DMS153 treated with DMSO at 0.1 percent for 48 hours (cell line): ENCODE measurements around the gene SLC25A38.
A peak's percentile ranks its signal among the peaks of the same experiment; 100 is the strongest.

Experiments used
- DNase-seq: peaks from one replicate; lab custom pipeline; 2025; ENCODE audit not compliant: unreplicated experiment; lab: John Stamatoyannopoulos, UW

Gene SLC25A38

DNA sequence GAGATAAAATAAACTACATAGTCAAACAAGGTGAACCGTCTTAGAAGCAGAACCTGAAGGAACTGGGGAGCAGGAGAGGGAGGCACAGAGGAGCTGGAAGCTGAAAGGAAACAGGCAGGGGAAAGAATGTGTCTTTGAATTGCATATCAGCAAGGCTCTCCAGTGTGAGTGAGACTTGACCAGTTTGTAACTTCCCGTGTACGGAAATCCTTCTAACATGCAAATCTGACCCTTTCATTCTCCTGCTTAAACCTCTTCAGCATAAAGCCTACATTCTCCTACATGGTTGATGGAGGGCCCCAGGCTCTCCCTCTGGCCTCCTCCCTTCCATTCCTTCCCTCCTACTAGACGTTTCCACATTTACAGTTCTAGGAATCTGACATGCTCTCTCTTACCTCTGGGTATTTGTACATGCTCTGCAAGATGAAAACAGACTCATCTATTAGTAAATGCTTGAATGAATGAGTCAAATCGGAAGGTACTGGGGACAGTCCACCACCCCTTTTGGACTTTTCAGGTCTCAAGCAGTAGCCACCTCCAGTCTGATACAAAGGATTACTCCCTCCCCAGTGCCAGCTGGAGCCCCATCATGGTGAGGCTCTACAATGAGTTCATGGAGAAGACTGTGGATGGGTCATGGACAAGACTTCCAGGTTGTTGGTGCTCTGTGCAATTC lies 6.1 kb upstream of the SLC25A38 start:
- DNase-seq: no peak

DNA sequence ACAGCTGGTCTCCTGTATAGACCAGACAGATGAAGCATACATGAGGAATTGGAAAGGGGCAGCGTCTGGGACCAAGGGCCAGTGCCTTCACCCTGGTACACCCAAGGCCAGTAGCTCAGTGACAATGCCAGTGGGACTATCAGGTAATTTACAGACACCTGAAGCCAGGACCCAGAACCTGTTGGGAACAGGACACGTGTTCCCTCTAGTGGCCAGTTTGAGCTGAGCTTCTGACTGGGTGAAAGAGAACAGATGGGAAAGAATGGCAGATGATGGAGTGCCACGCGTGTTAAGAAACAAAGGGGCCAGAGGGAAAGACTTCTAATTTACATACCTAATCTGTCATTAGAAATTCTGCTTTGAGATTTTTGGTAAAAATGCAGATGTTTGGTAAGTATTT lies 5.1 kb upstream of the SLC25A38 start:
- DNase-seq: no peak

DNA sequence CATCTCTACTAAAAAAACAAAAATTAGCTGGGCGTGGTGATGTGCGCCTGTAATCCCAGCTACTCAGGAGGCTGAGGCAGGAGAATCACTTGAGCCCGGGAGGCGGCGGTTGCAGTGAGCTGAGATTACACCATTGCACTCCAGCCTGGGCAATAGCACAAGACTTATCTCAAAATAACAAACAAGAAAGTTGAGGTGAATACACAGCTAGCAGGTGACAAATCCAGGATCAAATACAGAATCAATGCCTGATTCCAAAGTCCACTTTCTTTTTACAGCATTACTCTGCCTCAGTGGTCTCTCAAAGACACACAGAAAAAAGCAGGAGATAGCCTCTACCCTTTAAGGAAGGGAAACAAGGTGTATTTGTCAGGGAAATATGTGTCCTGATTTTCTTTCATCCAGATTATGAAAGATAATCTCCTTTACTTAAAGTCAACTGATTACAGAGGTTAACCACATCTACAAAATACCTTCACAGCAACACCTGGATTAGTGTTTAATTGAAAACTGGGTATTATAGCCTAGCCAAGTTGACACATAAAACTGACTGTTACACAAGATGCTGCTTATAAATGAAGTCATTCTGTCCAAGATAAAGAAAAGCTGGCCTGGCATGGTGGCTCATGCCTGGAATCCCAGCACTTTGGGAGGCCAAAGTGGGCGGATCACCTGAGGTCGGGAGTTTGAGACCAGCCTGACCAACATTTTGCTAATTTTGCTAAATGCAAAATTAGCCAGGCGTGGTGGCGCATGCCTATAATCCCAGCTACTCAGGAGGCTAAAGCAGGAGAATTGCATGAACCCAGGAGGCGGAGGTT lies 4.0 kb upstream of the SLC25A38 start:
- DNase-seq: no peak

DNA sequence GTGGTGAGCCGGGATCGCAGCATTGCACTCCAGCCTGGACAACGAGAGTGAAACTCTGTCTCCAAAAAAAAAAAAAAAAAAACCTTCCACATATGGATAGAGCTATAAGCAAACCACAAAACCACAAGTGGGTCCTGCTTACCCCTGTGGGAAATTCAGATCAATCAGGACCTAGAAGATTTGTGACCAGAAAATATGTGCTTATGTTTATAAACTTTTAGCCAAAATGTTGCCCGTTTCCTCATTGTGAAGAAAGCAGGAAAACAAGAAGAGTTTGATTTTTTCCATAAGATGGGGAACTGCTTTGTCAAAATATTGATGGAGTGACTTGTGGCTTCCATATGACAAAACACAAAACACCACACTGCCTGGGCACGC lies 3.4 kb upstream of the SLC25A38 start:
- no peak for DNase-seq

DNA sequence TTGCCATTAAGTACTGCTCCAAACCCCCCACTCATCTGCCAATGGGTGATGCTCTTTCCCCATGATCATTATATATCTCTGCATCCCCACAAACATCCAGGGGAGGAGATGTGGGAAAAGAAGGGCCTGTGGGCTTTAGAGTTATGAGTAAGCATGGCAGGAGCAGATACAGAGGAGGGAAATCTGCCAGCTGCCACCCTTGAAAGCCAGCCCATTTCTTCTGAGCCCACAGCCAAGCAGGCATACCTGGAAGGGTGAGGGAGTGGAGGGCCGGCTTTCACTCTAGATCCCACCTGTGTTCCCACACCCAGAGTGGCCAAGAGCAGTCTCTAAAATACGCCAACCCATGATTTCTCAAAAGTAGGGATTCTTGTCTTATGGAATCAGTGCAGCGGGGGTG lies 1.7 kb upstream of the SLC25A38 start:
- DNase-seq: no peak

DNA sequence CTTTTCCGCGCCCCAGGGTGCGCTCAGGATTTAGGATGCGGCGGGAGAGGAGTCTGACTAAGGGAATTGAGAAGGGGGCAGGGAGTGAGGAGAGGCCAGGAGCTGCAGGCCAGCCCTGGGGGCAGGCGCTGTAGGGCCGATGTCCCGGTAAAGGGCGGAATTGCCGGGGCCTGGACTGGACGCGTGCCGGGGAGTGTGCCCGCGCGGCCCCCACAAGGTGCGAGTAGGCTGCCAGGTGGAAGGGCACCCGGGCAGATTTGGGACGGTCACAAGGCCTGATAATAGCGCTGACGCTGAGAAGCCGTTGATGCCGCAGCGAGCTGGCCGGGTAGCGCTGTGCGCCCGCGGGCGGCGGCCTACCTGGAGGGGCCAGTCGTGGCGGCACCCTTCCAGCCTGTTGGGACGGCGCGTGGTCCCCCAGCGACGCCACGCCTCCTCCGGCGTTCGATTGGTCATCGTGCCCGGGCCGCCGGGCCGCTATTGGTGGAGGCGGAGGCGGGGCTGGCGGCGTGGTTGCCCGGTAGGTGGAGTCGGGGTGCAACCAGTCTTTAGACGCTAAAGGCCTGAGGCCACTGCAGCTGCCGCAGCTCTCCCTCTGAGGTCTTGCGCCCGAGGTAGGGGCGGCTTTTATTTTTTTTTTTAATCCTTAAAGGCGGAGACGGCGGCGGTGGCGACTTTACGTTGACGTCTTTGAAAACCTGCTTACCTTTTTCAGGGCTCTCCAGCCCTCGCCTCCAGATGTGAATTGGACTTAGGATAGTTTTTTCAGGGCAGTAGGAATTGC lies 903 bp downstream of the SLC25A38 start:
- no peak for DNase-seq

DNA sequence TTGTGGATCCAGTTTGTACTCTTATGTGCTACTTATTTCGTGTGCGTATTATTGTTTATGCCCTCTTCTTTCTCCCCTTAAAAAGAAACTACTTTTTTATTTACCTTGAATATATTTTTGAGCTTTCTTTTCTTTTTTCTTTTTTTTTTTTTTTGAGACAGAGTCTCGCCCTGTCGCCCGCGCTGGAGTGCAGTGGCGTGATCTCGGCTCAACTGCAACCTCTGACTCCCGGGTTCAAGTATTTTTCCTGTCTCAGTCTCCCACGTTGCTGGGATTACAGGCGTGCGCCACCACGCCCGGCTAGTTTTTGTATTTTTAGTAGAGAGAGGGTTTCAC lies 1.5 kb downstream of the SLC25A38 start:
- no peak for DNase-seq

DNA sequence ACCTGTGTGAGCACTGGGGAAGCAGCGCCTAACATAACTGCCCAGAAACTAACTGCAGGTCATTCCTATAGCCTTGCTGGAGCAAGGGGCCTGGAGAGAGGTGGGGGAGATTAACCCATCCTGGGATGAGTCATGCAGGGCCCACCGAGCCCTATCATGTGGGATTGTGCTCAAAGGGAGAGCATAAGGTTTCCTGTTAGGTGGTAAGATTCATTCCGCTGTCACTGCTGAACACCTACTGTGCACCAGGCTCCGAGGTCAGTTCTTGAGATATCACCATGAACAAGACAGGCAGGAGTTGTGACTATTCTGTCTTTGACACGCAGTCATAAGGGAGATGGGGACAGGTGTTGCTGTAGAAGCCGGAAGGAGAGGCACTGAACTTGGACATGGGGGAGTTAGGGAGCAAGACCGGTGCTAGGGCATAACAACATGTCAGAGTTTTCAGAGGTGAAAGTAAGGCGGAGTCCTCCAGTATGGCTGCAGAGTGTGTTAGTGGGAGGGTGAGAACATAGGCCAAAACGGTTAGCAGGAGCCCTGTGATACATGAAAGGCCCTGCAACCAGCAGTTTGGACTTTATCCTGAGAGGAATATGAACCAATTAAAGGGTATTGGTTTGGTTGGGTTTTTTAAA lies 2.4 kb downstream of the SLC25A38 start:
- no peak for DNase-seq

DNA sequence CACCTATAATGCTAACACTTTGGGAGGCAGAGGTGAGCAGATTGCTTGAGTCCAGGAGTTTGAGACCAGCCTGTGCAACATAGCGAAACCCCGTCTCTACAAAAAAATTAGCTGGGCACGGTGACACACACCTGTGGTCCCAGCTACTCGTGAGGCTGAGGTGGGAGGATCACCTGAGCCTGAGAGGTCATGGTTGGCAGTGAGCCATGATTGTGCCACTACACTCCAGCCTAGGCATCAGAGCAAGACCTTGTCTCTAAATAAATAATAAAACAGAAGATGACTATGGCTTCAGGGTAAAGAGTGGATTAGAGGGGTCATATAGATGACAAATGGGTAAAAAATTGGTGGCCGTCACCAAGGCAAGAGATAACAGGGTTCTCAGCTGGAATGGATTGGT lies 3.1 kb downstream of the SLC25A38 start:
- no peak for DNase-seq

DNA sequence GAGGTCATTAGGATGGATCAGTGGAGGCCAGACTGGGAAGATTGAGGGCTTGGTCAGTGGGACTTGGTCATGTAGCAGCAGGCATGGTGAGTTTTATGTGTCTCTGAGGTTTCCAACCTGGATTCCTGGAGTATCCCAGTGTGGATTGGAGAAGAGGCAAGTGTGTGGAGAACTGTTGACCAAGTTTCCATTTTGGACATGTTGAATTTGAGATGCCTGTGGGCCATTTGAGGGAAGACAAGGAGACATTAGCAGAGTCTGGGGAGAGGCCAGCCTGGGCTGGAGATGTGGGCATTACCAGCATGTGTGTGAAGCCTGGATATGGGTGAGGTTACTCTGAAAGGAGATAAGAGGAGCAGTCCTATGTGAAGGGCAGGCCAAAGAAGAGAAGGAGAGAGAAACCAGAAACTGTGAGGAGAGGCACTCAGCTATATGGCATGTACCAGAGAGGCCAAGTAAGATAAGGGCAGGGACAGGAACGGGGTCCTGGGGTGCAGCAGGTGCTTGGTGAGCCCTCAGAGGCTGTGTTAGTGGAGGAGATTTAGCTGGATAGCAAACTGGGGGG lies 4.3 kb downstream of the SLC25A38 start:
- no peak for DNase-seq

DNA sequence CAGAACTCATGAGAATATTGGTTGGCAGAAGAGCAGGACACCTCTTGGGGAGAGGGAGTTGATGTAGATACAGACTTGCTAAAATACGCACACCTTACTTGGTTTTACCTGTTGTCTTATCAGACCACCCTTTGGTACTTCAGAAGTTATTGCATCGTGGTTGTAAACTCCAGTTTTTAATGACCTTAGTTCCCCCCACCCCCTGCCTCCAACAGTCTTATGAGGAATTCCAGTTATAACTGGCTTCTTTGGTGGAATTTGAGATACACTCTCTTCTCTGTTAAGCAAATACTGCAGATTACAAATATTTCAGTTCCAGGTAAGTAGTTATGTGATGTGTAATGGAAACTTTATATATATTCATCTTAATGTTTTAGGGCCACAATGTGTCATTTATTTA lies 5.0 kb downstream of the SLC25A38 start:
- no peak for DNase-seq

DNA sequence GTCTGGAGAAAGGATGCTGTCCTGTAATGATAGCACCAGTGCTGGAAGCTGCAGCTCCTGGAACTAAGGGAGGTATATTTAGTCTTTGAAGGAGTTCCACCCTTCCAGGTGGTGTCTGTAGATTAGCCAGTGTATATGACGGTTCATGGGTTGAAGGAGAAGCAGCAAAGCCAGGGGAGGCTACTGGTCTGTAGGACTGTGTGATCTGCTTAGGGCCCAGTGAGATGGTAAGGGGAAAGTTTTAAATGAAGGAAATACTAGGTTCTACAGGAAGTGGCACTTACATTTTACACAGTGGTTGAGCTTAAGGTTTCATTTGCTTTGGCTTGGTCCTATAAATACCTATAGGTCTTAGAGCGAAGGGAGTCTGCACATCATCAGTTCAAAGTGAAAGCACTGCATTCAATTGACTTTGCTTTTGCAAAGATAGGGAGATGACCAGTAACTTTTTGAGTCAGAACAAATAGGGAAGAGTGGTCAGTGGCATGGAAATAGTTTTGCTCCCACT lies 5.6 kb downstream of the SLC25A38 start:
- DNase-seq: no peak

DNA sequence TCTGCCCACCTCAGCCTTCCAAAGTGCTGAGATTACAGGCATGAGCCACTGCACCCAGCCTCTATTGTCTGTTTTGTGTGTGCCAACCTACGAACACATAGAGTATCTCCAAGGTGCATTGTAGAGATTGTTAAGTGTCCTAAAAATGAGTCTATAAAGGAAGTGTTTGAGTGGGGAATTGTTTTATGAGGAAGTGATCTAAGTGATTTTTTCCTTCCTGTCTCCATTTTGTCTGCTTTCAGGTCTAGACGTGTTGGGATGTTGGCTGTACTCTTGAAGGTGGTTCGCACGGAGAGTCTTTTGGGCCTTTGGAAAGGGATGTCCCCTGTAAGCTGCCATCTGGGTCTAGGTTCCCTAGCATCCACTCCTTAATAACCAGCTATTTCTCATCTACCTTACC lies 7.0 kb downstream of the SLC25A38 start:
- no peak for DNase-seq

DNA sequence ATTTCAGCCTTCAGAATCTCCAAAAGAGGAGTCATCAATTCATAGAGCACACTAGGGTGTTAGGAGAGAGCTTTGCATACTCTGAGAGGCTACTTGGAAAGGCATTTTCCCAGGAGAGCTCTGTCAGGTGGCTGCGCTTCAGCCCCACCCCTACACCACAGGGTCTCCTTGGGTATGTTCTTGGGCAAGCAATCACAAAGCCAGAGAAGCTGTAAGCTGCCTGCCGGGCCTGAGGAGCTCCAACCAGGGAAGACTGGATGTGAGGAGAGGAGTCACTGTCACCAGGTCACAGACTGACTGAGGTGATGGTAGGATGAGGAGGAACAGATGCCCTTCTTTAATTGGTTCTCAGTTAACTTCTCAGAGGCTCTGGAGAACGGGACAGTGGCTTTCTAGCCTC lies 13.5 kb downstream of the SLC25A38 start:
- no peak for DNase-seq

DNA sequence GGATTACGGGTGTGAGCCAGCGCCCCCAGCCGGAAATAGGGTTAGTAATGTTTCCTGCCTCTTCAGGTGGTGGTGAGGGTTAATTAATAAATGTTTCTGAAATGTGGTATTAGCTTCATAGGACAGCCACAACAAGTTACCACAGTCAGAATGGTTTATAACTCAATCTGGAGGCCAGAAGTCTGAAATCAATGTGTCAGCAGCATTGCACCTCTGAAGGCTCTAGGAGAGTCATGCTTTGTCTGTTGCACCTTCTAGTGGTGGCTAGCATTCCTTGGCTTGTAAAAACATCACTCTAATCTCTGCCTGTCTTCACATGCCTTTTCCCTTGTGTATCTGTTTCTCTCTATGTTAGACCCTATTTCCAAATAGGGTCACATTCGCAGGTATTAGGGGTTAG lies 15.5 kb downstream of the SLC25A38 start:
- no peak for DNase-seq

DNA sequence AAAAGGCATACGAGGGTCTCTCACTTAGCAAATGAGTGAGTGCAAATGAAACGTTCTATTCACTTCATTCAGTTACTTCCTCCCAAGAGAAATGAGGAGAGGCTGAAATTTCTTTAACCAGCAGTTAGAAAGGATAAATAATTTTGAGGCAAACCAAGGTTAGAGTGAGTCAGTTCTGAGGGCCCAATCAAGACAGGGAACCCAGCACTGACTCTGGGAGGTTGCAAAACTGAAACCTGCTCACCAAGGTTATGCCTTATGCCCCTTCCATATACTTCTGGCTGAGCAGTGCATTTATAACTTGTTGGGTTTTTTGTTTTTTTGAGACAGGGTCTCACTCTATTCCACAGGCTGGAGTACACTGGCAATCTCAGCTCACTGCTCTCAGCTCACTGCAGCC lies 18.8 kb downstream of the SLC25A38 start:
- no peak for DNase-seq

DNA sequence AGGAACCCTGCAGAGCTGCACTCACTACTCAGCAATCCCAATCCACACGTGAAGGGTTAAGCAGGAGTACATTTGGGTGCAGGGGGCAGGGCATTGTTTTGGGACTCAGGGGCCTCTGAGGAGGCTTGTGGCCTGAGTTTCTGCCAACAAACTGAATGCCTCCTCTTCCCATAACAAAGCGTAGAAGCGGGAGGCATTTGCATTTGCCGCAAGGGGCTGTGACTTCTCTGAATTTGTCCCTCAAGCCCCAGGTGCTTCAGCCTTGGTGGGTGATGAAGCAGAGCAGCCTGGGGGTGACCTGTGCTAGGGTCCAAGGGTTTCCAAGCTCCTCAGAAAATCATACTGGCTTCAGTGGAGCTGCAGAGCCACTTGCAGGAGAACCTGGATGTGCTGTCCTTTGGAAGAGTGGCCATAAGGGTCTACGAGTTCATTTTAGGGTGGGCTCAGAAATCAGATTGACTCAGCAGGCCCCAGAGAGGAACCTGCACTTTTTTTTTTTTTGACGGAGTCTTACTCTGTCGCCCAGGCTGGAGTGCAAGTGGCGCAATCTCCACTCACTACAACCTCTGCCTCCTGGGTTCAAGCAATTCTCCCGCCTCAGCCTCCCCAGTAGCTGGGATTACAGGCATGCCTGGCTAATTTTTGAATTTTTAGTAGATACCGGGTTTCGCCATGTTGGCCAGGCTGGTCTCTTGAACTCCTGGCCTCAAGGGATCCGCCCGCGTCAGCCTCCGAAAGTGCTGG lies 21.9 kb downstream of the SLC25A38 start:
- no peak for DNase-seq

DNA sequence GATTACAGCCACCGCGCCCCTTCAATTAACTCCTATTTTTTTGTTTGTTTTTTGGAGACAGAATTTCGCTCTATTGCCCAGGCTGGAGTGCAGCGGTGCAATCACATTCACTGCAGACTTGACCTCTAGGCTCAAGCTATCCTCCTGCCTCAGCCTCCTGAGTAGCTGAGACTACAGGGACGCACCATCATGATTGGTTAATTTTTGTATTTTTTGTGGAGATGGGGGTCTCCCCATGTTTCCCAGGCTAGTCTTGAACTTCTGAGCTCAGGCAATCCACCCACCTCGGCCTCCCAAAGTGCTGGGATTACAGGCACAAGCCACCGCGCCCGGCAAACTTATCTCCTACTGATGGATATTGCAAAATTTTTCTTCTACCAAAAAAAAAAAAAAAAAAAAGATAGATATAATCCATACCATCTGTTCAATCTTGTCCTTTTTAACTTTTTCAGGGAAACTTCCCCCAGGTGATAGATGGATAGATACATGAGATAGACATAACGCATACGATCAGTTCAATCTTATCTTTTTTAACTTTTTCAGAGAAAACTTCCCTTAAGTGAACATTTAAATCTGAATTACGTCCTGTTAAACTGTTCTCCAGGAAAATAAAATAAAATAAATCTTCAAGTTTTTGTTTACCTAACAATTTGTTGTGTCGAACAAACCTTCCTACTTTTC lies 22.7 kb downstream of the SLC25A38 start:
- no peak for DNase-seq

DNA sequence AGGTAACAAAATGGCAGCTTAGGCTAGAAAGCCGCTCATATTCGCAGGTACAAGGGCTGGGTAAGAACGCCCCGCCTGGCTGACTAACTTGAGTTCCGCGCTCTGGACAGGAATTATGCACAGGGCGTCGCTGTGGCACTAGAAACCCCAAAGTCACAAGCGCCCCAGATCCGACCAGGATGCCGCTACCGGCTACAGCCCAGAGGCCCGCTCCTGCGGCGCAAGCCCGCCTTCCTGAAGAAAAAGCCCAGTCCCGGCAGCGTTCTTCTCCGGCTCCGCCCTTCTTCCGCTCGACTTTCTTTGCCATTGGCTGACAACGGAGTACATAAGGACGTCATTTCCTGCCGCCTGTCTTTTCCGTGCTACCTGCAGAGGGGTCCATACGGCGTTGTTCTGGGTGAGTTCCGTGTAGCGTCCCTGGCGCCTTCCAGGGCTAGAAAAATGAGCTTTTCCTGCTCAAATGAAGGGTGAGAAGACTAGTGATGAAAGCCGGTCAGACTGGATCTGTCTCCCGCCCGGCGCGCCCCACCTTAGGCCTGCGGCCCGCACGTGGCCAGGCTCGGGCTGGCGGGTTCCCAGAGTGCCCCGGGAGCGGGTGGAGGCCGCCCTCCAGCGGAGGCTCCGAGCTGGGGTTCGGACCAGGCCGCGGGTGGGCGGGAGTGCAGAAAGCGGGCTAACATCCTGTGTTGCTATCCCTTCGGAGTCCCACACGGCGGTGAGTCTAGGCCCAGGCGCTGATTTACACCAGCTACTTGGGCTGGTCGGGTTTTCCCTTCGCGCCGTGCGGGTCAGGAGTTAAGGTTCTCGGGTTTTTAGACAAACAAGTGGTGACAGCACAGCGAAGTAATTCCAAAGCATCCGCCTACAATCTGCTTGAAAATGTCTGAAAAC lies 23.4 kb downstream of the SLC25A38 start, which contains the start of gene RPSA:
TSS of gene RPSA (plus strand) at position 353 of the 891 bp plus-strand sequence. CDS start 934 bp downstream, outside the sequence.
- peak; percentile 34 for DNase-seq
